GM10266 (cell line): Measurements from ENCODE around the gene SDHB.

Experiments
- DNase-seq: peaks from one replicate; pipeline ENCODE4 v3.0.0; 2012; ENCODE audit errors: extremely low spot score
- TF ChIP-seq, protein P1 (sequence below): IDR thresholded peaks from 2 replicates; pipeline ENCODE4 v1.5.1; 2012; ENCODE audit warnings: mild to moderate bottlenecking, low read depth; ENCODE audit not compliant: control insufficient read depth, insufficient read depth; ENCODE audit errors: missing control alignments

SDHB gene

DNA sequence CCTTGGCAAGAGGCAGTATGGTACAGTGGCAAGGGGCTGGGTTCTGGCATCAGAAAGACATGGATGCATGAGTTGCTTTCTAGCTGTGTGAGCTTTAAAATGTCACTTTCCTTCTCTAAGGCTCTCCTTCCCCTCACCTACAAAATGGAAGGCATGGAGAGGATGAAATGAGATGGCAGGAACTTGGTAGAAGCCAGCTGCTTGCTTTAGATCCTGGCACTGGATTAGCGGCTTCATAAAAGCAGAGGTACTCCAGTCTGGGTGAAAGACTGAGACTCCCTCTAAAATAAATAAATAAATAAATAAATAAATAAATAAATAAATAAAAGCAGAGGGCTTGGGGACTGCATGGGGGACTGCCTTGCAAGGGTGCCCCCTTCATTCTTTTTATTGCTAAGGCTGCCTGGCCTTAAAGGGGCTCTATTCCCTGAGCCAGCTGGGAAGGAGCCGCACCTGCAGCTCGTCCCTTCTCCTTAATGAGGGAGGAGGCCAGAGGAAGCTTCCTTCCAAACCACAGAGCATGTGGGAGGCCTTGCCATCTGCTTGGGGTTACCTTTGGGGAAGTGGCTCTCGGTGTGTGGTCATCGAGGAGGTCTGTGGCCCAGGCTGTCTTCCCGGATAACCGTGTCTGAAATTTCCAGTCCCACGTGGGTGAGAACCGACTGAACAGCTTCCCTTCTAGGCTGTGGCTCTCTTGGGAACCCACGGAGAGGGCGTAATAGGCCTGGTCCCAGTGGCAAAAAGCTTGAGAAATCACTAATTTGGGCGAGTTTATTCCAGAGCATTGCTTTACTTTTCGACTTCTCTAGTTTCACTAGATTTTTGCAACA is 40.1 kb downstream of the SDHB start:
- TF ChIP-seq, protein P1, sequence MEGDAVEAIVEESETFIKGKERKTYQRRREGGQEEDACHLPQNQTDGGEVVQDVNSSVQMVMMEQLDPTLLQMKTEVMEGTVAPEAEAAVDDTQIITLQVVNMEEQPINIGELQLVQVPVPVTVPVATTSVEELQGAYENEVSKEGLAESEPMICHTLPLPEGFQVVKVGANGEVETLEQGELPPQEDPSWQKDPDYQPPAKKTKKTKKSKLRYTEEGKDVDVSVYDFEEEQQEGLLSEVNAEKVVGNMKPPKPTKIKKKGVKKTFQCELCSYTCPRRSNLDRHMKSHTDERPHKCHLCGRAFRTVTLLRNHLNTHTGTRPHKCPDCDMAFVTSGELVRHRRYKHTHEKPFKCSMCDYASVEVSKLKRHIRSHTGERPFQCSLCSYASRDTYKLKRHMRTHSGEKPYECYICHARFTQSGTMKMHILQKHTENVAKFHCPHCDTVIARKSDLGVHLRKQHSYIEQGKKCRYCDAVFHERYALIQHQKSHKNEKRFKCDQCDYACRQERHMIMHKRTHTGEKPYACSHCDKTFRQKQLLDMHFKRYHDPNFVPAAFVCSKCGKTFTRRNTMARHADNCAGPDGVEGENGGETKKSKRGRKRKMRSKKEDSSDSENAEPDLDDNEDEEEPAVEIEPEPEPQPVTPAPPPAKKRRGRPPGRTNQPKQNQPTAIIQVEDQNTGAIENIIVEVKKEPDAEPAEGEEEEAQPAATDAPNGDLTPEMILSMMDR = no peak
- peak; percentile 24 for DNase-seq

DNA sequence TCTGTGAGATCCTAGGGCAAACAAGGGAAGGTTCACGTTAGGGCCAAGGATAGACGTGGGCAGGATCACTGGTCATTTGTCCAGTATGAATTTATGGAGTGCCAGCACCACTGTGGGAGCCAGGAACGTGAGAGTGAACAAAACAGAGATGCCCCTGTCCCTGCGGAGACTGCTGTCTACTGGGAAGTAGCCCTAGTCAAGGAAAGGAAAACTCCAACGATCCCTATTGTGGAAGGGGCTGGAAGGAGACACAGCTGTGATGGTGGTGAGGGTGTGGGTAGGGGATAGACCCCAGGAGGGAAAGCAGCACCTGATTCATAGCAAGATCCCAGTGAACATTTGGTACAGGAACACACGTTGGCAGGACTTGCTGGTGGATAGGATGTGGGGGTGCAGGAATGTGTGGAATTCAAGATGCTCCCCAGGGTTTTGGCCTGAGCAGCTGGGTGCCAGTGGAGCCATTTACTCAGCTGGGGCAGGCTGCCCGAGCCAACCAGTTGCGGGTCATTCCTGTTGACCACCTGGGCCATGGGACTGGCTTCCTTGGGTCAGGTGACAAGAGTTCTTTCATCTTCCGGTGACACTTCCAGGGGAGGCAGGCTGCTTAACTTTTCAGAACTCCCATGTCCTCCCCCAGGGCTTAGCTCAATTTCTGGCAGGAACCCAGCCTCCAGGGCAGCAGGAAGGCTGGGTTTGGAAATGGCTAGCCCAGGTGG is 40.9 kb downstream of the SDHB start:
- TF ChIP-seq, protein P1 = no peak
- no peak for DNase-seq

DNA sequence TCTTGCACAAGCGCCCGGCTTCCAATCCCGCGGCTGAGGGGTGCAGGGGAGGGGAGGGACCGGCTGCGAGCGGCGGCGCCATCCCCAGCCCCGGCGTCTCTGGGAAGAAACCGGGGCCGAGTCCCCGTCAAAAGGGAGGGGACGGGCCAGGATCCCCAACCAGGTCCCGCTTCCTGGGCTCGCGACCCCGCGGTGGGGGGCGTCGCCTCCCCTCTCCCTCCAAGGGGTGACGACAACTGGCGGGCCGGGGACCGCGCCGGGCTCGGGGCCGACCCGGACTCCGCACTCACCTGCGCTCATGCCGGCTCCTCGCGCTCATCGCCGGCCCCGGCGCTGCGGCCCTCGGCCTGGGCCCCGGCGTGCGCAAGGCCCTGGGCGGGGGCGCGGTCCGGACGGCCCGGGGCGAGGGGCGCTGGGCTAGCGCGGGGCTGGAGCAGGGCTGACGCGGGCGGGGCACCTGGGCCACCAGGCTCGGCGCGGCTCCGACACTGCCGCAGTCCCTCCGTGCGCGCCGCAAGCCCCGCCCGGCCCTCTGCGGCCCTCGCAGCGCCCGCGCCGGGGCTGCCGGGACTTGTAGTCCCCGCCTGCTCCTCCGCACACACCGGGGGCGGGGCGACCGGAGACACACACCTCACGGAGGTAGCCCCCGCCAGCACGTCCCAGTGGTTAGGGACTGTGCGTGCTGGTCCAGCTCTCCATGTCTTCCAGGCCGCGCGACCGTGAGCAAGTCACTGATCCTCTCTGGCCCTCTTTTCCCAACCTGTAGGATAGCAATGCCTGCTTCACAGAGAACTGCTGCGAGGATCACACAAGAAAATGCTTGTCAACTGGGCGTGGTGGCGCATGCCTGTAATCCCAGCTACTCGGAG is 42.2 kb downstream of the SDHB start, which contains the start of gene ATP13A2:
Gene ATP13A2, minus strand, starts transcription at position 490 of the 869 bp plus-strand sequence. Its CDS starts 190 bp downstream, at position 300.
- peak; percentile 92 for DNase-seq
- TF ChIP-seq, protein P1 = no peak

DNA sequence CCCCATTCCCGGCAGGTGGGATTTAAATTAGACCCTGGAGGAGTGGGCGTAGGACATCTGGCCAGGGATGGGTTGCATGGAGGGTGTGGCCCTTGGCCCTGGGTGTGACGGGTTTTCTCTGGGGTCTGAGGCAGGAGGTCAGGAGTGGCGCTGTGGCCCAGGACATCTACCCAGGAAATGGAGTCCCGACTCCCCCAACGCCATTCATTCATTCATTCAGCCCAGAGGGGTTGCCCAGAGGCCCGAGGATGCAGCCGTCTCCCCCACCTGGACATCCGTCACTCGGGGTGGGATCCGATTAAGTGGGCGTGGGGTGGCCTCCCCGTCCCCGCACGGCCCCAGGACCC is 42.8 kb downstream of the SDHB start:
- TF ChIP-seq, protein P1 = no peak
- no peak for DNase-seq

DNA sequence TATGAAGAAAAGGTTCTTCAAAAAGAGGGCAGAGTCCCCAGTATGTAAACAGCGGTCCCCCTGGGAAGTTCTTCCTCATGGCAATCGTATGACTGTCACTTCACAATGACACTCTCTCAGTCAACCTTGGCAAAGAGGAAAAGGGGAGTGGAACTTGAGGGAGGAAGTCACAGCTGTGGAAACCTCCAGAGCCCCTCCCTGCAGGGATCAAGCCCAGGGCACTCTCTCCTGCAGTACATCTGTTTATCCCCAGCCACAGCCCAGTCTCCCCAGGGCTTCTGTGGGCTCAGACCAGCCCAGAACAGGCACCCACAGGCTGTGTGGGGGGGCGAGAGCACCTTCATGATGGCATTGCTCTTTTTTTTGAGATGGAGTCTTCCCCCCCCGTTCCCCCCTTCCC is 44.1 kb downstream of the SDHB start:
- peak; percentile 24 for DNase-seq
- TF ChIP-seq, protein P1 = no peak

DNA sequence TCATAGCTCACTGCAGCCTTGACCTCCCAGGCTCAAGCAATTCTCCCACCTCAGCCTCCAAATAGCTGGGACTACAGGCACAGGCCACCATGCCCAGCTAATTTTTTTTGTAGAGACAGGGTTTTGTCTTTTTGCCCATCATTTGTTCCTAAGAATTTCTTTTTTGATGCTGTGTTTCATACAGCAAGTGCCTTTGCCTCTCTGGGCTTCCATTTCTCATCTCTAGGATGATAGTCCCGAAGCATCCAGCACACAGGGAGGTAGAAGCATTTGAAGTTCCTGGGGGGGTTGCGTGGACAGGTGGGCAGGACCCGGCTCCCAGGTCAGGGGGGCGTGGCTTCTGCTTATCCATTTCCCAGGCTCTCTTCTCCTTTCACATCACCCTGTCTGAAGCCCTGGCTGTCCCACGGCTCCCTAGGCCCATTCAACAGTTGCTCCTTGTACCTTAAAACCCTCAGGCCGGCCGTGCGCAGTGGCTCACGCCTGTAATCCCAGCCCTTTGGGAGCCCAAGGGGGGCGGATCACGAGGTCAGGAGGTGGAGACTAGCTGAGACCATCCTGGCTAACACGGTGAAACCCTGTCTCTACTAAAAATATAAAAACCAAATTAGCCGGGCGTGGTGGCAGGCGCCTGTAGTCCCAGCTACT is 45.5 kb downstream of the SDHB start:
- no peak for DNase-seq
- TF ChIP-seq, protein P1 = no peak
